Muscle layer of duodenum (tissue), 2 donors: Measurements from ENCODE around the gene TPSAB1.

Experiments used
- H3K27ac ChIP-seq: one replicate; pipeline ENCODE4 v1.7.0; 2013; ENCODE audit warnings: mild to moderate bottlenecking, low read length
- H3K27me3 ChIP-seq: one replicate; pipeline ENCODE4 v1.7.0; 2013; ENCODE audit warnings: low read depth, mild to moderate bottlenecking, control low read depth, low read length
- H3K36me3 ChIP-seq, 2 donors: one replicate each; pipeline ENCODE4 v1.7.0; 2013; ENCODE audit warnings: low read length in 2 of 2, control low read depth in 1 of 2, mild to moderate bottlenecking in 1 of 2; ENCODE audit not compliant: insufficient read depth in 2 of 2, control insufficient read depth in 1 of 2
- H3K4me1 ChIP-seq, 2 donors: one replicate each; pipeline ENCODE4 v1.7.0; 2013; ENCODE audit warnings: low read length in 2 of 2, mild to moderate bottlenecking in 2 of 2, control low read depth in 1 of 2, moderate library complexity in 1 of 2; ENCODE audit not compliant: insufficient read depth in 2 of 2, control insufficient read depth in 1 of 2
- H3K4me3 ChIP-seq, 2 donors: one replicate each; pipeline ENCODE4 v1.7.0; 2013; ENCODE audit warnings: low read length in 2 of 2, low read depth in 1 of 2, mild to moderate bottlenecking in 1 of 2
- H3K9me3 ChIP-seq, 2 donors: one replicate each; pipeline ENCODE4 v1.7.0; 2013; ENCODE audit warnings: low read length in 2 of 2, control low read depth in 1 of 2, mild to moderate bottlenecking in 1 of 2; ENCODE audit not compliant: control insufficient read depth in 1 of 2
- donor health status: healthy.

The TPSAB1 gene

DNA sequence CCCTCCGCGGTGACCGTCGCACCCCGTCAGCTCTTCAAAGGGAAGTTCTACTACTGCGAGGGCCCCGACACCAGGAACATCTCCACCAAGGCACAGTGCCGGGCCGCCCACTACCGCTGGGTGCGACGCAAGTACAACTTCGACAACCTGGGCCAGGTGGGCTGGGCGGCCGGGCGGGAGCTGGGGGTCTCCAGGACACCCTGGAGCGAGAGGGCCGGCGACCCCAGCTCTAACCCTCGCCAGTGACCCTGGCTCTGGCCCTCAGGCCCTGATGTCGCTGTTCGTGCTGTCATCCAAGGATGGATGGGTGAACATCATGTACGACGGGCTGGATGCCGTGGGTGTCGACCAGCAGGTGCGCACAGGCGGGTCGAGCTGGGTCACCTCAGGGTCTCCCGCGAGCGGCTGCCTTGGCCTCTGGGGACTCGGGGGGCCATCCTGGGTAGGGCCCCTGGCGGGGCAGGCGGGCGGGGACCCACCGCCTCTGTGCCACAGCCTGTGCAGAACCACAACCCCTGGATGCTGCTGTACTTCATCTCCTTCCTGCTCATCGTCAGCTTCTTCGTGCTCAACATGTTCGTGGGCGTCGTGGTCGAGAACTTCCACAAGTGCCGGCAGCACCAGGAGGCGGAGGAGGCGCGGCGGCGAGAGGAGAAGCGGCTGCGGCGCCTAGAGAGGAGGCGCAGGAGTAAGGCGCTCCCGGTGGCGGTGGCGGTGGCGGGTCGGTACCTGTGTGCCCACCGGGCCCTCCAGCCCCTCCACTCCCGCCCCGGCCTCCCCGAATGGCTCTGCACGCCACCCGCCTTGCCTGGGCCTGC is 28.8 kb upstream of the TPSAB1 start:
- no peak overlapping the region for H3K4me3 ChIP-seq
- no peaks in the 10 kb centered on the region for H3K4me1 ChIP-seq
- no peaks in the 10 kb centered on the region for H3K27me3 ChIP-seq
- no peak overlapping the region for H3K27ac ChIP-seq
- H3K9me3 ChIP-seq, result no peaks in the 10 kb centered on the region
- peaks cover 0 to 79% of the 10 kb centered on the region in 2 donors for H3K36me3 ChIP-seq

DNA sequence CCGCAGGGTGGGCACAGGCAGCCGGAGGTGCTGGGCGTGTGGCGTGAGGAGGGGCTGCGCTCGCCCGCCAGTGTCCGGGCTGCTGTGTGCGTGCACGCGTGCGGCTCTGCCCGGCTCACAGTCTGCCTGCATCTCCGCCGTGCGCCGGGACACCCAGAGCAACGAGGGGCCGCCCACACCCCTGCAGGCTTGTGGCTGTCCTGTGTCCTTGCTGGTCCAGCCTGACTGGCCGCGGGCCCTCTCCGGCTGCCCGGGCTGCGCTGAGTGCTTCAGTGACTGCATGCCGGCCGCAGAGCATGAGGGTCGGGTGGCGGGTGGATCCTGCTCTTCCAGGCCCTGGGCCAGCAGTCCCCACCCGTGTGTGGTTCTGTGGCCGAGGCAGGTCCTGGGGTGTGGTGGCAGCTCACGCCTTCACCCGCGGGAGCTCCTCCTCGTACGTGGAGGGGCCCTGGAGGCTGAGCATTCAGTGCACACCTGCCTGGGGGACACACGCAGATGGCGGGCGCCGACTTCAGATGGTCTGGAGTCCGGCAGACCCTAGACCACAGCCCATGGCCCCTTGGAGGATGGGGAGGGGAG is 27.8 kb upstream of the TPSAB1 start:
- Histone ChIP-seq H3K27ac (no peak overlapping the region), H3K4me1 (no peaks in the 10 kb centered on the region), H3K36me3 (peaks cover 0 to 82% of the 10 kb centered on the region in 2 donors), H3K4me3 (no peak overlapping the region), H3K27me3 (no peaks in the 10 kb centered on the region), H3K9me3 (no peaks in the 10 kb centered on the region)

DNA sequence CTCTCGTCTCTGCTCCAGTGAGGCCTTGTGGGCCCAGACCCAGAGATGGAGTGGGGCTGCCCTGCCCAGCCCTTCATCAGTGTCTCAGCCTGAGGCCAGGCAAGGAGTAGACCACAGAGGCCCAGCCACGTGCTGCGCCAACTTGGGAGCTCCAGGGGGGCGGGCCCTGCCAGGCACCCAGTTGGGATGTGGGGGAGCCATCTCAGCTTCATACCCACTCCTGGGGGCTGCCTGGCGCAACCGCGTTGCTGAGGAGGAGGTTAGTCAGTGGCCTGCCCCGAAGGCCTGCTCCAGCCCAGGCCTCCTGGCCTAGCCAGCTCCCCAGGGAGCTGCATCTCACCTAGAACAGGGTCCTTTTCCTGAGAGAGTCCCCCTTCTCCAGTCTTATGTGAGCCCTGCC is 27.3 kb upstream of the TPSAB1 start:
- H3K4me1 ChIP-seq, result no peaks in the 10 kb centered on the region
- H3K27me3 ChIP-seq, result no peaks in the 10 kb centered on the region
- peaks cover 0 to 83% of the 10 kb centered on the region in 2 donors for H3K36me3 ChIP-seq
- H3K9me3 ChIP-seq, result no peaks in the 10 kb centered on the region
- H3K27ac ChIP-seq, result no peak overlapping the region
- H3K4me3 ChIP-seq, result no peak overlapping the region

DNA sequence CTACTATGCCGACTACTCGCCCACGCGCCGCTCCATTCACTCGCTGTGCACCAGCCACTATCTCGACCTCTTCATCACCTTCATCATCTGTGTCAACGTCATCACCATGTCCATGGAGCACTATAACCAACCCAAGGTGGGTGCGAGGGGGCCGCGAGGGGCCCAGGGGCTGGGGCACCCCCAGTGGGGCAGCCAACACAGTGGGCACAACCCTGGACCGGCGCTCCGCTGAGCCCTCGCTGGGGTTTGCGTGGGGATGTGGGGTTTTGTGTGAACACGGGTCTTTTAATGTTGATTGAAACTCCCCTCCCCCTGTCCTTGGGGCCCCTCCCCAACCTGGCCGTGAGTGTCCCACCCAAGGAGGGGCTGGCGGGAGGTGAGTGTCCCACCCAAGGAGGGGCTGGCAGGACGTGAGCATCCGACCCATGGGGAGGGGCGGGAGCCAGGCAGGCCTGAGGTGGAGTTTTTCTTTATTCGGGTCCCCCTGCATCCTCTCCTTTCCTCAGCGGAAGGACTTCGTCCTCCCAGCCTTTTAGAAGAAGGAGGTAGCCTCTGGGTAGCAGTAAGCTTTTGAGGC is 26.6 kb upstream of the TPSAB1 start:
- peaks cover 0 to 84% of the 10 kb centered on the region in 2 donors for H3K36me3 ChIP-seq
- H3K4me3 ChIP-seq, result no peak overlapping the region
- H3K9me3 ChIP-seq, result no peaks in the 10 kb centered on the region
- H3K4me1 ChIP-seq, result no peaks in the 10 kb centered on the region
- H3K27me3 ChIP-seq, result no peaks in the 10 kb centered on the region
- H3K27ac ChIP-seq, result no peak overlapping the region

DNA sequence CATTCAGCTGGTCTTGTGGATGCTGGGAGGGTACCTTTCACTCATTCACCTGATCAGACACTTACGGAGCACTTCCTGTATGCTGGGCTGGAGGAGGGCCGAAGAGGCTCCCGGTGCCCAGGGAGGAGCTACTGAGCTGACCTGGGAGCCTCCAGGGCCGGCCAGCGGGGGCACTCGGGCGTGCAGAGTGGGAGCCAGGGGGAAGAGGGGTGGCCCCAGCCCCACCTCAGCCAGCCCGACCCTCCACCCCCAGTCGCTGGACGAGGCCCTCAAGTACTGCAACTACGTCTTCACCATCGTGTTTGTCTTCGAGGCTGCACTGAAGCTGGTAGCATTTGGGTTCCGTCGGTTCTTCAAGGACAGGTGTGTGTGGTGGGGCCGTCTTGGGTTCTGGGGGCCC is 25.8 kb upstream of the TPSAB1 start:
- Histone ChIP-seq H3K36me3 (peaks cover 0 to 88% of the 10 kb centered on the region in 2 donors), H3K4me3 (no peak overlapping the region), H3K4me1 (no peaks in the 10 kb centered on the region), H3K9me3 (no peaks in the 10 kb centered on the region), H3K27me3 (no peaks in the 10 kb centered on the region), H3K27ac (no peak overlapping the region)

DNA sequence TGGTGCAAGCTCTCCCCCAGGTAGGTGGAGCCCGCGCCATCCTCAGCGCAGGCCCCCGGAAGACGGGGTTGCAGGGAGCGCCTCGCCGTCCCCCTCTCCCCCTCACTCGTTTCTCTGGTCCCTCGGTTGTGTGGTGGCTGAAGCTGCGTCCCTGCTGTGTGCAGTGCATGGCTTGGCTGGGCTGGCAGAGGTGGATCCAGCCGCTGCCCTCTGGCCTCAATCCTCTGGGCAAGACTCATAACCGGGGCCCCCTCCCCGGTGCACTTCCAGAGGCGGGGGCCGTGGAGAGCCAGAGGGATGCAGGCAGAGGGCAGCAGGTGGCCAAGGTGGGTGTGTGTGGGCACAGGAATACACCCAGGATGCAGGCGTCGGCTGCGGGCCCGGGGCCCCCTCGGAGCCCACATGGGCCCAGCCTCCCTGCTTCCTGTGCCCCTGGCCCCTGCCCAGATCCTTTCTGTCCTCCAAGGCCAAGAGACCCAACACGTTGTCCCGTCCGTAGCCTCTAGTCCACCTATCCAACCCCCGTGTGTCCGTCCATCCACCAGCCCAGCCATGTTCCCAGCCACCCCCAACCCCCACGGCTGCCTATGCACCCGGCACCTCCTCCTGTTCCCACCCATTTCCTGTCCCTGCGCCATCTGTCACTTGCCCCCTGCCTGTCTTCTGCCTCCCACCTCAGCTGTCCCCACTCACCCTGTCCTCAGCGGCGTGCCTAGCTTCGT is 24.8 kb upstream of the TPSAB1 start:
- Histone ChIP-seq H3K4me3 (no peak overlapping the region), H3K4me1 (no peaks in the 10 kb centered on the region), H3K27me3 (no peaks in the 10 kb centered on the region), H3K36me3 (peaks cover 0 to 92% of the 10 kb centered on the region in 2 donors), H3K9me3 (no peaks in the 10 kb centered on the region), H3K27ac (no peak overlapping the region)

DNA sequence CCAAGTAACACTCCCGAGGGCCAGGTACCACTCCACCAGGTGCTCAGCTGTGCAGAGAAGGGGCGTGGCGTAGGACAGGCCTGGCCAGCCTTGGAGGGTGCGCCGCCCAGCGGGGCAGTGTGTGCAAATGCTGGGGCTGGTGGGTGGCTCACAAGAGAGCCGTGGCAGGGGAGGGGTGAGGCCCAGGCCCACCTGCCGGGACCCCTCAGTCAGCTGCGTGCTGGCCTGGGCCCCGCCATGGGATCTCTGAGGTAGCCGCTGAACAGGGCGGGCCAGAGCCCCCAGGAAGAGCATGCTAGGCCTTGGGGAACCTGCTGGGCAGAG is 24.2 kb upstream of the TPSAB1 start:
- Histone ChIP-seq H3K27ac (no peak overlapping the region), H3K9me3 (no peaks in the 10 kb centered on the region), H3K36me3 (peaks cover 0 to 89% of the 10 kb centered on the region in 2 donors), H3K4me3 (no peak overlapping the region), H3K4me1 (no peaks in the 10 kb centered on the region), H3K27me3 (no peaks in the 10 kb centered on the region)

DNA sequence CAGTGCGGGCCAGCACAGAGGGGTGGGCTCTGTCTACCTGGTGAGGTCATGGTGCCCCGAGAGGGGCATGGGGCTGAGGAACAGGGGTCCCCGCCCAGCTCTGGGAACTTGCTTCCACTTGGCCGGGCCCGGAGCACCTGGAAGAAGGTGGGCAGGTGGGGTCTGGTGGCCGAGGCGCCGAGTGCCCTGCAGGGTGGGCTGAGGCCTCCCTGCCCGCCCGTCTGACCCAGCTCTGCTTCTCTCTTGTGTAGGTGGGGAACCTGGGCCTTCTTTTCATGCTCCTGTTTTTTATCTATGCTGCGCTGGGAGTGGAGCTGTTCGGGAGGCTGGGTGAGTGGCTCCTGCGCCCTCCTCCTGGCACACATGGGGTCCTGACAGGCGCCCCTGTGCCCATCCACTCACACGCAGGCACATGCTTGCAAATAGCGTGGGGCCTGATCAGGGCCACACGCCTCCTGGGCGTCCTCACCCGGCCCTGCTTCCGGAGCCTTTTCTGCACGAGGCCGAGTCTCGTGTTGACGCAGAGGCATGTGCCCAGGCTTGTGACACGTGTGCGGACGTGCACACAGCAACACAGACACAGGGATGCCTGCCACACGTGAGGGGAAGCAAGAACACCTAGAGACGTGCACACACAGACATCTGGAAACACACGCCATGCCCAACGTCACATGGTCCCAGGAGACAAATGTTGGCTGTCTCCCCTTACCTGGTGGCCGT is 23.7 kb upstream of the TPSAB1 start:
- H3K9me3 ChIP-seq, result no peaks in the 10 kb centered on the region
- H3K36me3 ChIP-seq, result peaks cover 0 to 83% of the 10 kb centered on the region in 2 donors
- H3K27ac ChIP-seq, result no peak overlapping the region
- H3K4me3 ChIP-seq, result no peak overlapping the region
- no peaks in the 10 kb centered on the region for H3K4me1 ChIP-seq
- no peaks in the 10 kb centered on the region for H3K27me3 ChIP-seq

DNA sequence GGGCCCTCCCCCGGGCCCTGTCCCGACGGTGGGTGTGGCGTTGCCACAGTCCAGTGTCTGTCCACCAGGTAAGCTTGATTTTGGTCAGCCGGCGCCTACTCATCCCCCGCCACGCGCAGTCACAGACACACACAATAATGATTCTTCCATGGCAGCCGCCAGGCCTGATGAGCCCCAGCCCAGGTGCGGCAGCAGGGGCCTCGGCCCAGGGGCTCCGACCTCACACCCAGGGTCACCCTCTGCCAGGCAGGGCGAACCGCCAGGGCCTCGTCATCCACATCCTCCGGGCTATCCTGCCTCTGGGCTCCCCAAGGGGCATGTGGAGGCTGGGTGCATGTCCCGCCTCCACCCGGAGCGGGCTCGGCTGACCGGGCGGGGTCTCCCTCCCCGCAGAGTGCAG is 23.0 kb upstream of the TPSAB1 start:
- Histone ChIP-seq H3K36me3 (peaks cover 0 to 77% of the 10 kb centered on the region in 2 donors), H3K27ac (no peak overlapping the region), H3K27me3 (no peaks in the 10 kb centered on the region)

DNA sequence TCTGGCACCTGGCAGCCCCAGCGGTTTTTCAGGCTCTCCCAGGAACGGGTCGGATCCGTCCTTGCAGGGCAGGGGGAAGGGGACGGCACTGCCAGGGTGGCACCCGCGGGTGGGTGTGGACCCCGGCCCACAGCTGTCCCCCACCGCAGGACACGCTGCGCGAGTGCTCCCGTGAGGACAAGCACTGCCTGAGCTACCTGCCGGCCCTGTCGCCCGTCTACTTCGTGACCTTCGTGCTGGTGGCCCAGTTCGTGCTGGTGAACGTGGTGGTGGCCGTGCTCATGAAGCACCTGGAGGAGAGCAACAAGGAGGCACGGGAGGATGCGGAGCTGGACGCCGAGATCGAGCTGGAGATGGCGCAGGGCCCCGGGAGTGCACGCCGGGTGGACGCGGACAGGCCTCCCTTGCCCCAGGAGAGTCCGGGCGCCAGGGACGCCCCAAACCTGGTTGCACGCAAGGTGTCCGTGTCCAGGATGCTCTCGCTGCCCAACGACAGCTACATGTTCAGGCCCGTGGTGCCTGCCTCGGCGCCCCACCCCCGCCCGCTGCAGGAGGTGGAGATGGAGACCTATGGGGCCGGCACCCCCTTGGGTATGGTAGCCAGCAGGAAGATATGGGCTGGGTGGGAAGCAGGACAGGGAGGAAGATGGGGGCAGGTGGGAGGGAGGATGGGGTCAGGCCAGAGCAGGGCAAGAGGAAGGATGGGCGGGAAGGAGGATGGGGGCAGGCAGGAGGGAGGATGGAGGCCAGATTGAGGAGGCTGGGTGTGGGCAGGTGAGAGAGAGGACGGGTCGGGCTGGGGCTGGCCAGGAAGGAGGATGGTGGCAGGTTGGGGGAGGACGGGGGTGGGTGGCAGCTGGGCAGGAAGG is 22.2 kb upstream of the TPSAB1 start:
- Histone ChIP-seq H3K27ac (no peak overlapping the region), H3K4me3 (no peak overlapping the region), H3K9me3 (no peaks in the 10 kb centered on the region), H3K36me3 (peaks cover 0 to 69% of the 10 kb centered on the region in 2 donors), H3K4me1 (no peaks in the 10 kb centered on the region), H3K27me3 (no peaks in the 10 kb centered on the region)

More for the DNA sequence above, 23.0 kb upstream of the TPSAB1 start:
- Histone ChIP-seq H3K4me1 (no peaks in the 10 kb centered on the region), H3K9me3 (no peaks in the 10 kb centered on the region), H3K4me3 (no peak overlapping the region)
